ENCODE measurements around the gene LEP. TPM values are rescaled to one million over a fixed set of nuclear protein-coding genes. Genes with fewer than 3 reads are reported as not detected.

LEP gene
- total and polyA plus RNA-seq, 7 donors: 0.08 to 0.78 (median 0.30) TPM

GRCh38 chr7:128217967-128218652, 23.0 kb upstream of the LEP start:
- no peak overlapping the region for H3K27ac ChIP-seq
- ATAC-seq (peak in 3 of 4 donors; percentile 30 to 74 (median 43)), DNase-seq (no peak)
- intact Hi-C loops (cut with DNase I): no loop called here
- no peak for TF ChIP-seq CTCF (IDR thresholded peaks at IDR 0.05)
- H3K27me3 ChIP-seq (ENCODE audit: insufficient read depth in 3 of 3, low read length in 2 of 3): peaks cover 0 to 27% (median 3%) of the 10 kb centered on the region in 3 donors
- no peaks in the 10 kb centered on the region for H3K36me3 ChIP-seq (ENCODE audit: insufficient read depth in 1 of 2, low read depth in 1 of 2)
- no peak overlapping the region for H3K4me3 ChIP-seq
- H3K9me3 ChIP-seq: no peaks in the 10 kb centered on the region
- H3K4me1 ChIP-seq: no peaks in the 10 kb centered on the region
- WGBS, 3 donors: 20 to 37% (median 25%) methylated on average over 9 of the region's 9 CpGs

GRCh38 chr7:128219636-128220035, 21.4 kb upstream of the LEP start:
- TF ChIP-seq CTCF (IDR thresholded peaks at IDR 0.05): no peak
- Histone ChIP-seq H3K27me3 (ENCODE audit: insufficient read depth in 3 of 3, low read length in 2 of 3) (peaks cover 0 to 30% (median 3%) of the 10 kb centered on the region in 3 donors), H3K36me3 (ENCODE audit: insufficient read depth in 1 of 2, low read depth in 1 of 2) (no peaks in the 10 kb centered on the region), H3K4me3 (no peak overlapping the region), H3K27ac (no peak overlapping the region), H3K4me1 (no peaks in the 10 kb centered on the region), H3K9me3 (no peaks in the 10 kb centered on the region)
- intact Hi-C loops (cut with DNase I): no loop called here
- 53 to 62% (median 56%) methylated on average over 2 of the region's 2 CpGs for WGBS, 3 donors
- DNase-seq (no peak), ATAC-seq (no peak)

DNA sequence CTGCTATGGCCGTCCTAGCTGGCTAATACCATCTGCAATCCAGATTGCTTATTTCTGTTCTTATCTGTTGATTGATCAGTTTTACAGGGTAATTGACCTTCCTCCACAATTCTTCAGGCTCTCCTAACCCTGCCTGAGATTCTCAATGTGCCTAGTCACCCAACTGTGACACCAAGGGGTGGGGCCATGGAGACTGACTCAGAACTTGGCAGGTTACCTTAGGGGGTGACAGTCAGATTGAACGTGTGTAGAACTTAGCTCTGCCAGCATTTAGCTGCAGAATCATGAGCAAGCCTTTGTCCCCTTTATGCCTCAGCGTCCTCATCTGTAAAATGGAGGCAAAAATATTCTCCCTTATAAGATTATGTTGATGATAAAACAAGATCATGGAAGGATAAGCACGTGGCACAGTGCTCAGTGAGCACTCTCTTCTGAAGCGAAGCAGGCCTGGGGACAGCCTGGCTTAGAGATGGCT, 19.1 kb upstream of the LEP start:
- no peaks in the 10 kb centered on the region for H3K9me3 ChIP-seq
- no peak overlapping the region for H3K27ac ChIP-seq
- DNase-seq (no peak), ATAC-seq (no peak)
- WGBS, 3 donors: 60 to 62% (median 61%) methylated on average over 5 of the region's 5 CpGs
- no peaks in the 10 kb centered on the region for H3K36me3 ChIP-seq (ENCODE audit: insufficient read depth in 1 of 2, low read depth in 1 of 2)
- peaks cover 0 to 30% (median 2%) of the 10 kb centered on the region in 3 donors for H3K27me3 ChIP-seq (ENCODE audit: insufficient read depth in 3 of 3, low read length in 2 of 3)
- no peak for TF ChIP-seq CTCF (IDR thresholded peaks at IDR 0.05)
- no peak overlapping the region for H3K4me3 ChIP-seq
- H3K4me1 ChIP-seq: no peaks in the 10 kb centered on the region
- intact Hi-C loops (cut with DNase I): no loop called here

GRCh38 chr7:128226132-128226980, 14.7 kb upstream of the LEP start:
- no peaks in the 10 kb centered on the region for H3K4me1 ChIP-seq
- TF ChIP-seq CTCF (IDR thresholded peaks at IDR 0.05): no peak
- no peaks in the 10 kb centered on the region for H3K9me3 ChIP-seq
- peaks cover 0 to 16% (median 0%) of the 10 kb centered on the region in 3 donors for H3K27me3 ChIP-seq (ENCODE audit: insufficient read depth in 3 of 3, low read length in 2 of 3)
- intact Hi-C loops (cut with DNase I): no loop called here
- no peak overlapping the region for H3K4me3 ChIP-seq
- ATAC-seq (no peak), DNase-seq (no peak)
- 84 to 89% (median 86%) methylated on average over 2 of the region's 2 CpGs for WGBS, 3 donors
- H3K36me3 ChIP-seq (ENCODE audit: insufficient read depth in 1 of 2, low read depth in 1 of 2): no peaks in the 10 kb centered on the region
- H3K27ac ChIP-seq: no peak overlapping the region
